MM.1S (cell line): ENCODE results near the gene TAOK2.

Experiments used
- DNase-seq: peaks from one replicate; pipeline ENCODE4 v3.0.0-alpha.2; 2015
- H2AFZ ChIP-seq: fragments of 300-600 bp; sonication (generic); 2 replicates; pipeline ENCODE4 v1.6.0; 2016; ENCODE audit warnings: antibody characterized with exemption, low read length
- H3F3A ChIP-seq: fragments of 300-600 bp; sonication (generic); 2 replicates; pipeline ENCODE4 v1.6.1; 2016; ENCODE audit warnings: mild to moderate bottlenecking, antibody characterized with exemption, low read length, moderate library complexity, mixed read lengths; ENCODE audit not compliant: insufficient read depth
- H3K27ac ChIP-seq: fragments of 300-600 bp; sonication (generic); 2 replicates; pipeline ENCODE4 v1.5.1; 2016; ENCODE audit warnings: mild to moderate bottlenecking, low read length
- H3K27me3 ChIP-seq: fragments of 300-600 bp; sonication (generic); replicated peaks from 2 replicates; pipeline ENCODE4 v1.6.0; 2016; ENCODE audit warnings: low read length; ENCODE audit not compliant: insufficient read depth
- H3K36me3 ChIP-seq: fragments of 300-600 bp; sonication (generic); replicated peaks from 2 replicates; pipeline ENCODE4 v1.6.1; 2016; ENCODE audit warnings: mild to moderate bottlenecking, low read length, mixed read lengths; ENCODE audit not compliant: insufficient read depth
- H3K4me1 ChIP-seq: fragments of 300-600 bp; sonication (generic); 2 replicates; pipeline ENCODE4 v1.6.1; 2016; ENCODE audit warnings: low read length, mixed read lengths
- H3K4me2 ChIP-seq: fragments of 300-600 bp; sonication (generic); 2 replicates; pipeline ENCODE4 v1.6.0; 2016; ENCODE audit warnings: low read depth, low read length
- H3K4me3 ChIP-seq: fragments of 300-600 bp; sonication (generic); 2 replicates; pipeline ENCODE4 v1.5.1; 2016; ENCODE audit warnings: low read length, mixed read lengths
- H3K79me2 ChIP-seq: fragments of 300-600 bp; sonication (generic); 2 replicates; pipeline ENCODE4 v1.6.1; 2016; ENCODE audit warnings: mixed run types, low read length, mixed read lengths
- H3K9ac ChIP-seq: fragments of 300-600 bp; sonication (generic); 2 replicates; pipeline ENCODE4 v1.6.1; 2016; ENCODE audit warnings: low read length, mixed read lengths
- H3K9me2 ChIP-seq: fragments of 300-600 bp; sonication (generic); replicated peaks from 2 replicates; pipeline ENCODE4 v1.6.1; 2016; ENCODE audit warnings: mild to moderate bottlenecking, low read length, mixed read lengths; ENCODE audit not compliant: insufficient read depth
- H3K9me3 ChIP-seq: fragments of 300-600 bp; sonication (generic); replicated peaks from 2 replicates; pipeline ENCODE4 v1.6.1; 2016; ENCODE audit warnings: mild to moderate bottlenecking, low read length, mixed read lengths; ENCODE audit not compliant: insufficient read depth
- H4K20me1 ChIP-seq: fragments of 300-600 bp; sonication (generic); 2 replicates; pipeline ENCODE4 v1.6.1; 2016; ENCODE audit warnings: mild to moderate bottlenecking, low read length, moderate library complexity, mixed read lengths; ENCODE audit not compliant: insufficient read depth
- EZH2 ChIP-seq: fragments of 300-600 bp; sonication (generic); optimal IDR thresholded peaks from 2 replicates; pipeline ENCODE3; 2017; ENCODE audit warnings: low read depth, mild to moderate bottlenecking, antibody characterized with exemption, low read length, mixed read lengths
- EZH2phosphoT487 ChIP-seq: fragments of 300-600 bp; sonication (generic); IDR thresholded peaks from 2 replicates; pipeline ENCODE4 v1.6.1; 2018; ENCODE audit warnings: antibody characterized with exemption, low read length
- TF ChIP-seq, protein P1 (sequence below): fragments of 300-600 bp; sonication (generic); IDR thresholded peaks from 2 replicates; pipeline ENCODE4 v1.5.1; 2016; ENCODE audit warnings: antibody characterized with exemption, low read length, mixed read lengths

The TAOK2 gene

DNA sequence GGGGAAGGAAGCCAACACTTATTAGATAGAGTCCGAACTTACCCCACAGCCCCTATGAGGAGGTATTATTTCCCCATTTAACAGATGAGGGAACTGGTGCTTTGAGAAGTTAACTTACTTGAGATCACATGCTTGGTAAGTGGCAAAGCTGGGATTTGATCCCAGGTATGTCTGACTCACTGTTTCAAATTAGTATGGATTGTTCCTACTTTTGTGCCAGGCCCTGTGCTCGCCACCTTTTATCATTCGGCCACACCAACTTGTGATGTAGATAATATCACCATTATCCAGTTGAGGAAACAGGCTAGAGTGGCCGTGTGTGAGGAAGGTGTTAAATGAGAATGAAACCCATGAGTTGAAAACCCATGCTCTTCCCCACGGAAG, 11.1 kb downstream of the TAOK2 start:
- H3K27ac ChIP-seq, result no peak overlapping the region
- H4K20me1 ChIP-seq, result no peaks in the 10 kb centered on the region
- H3K27me3 ChIP-seq, result no peaks in the 10 kb centered on the region
- no peaks in the 10 kb centered on the region for H3K9me3 ChIP-seq
- no peak overlapping the region for H3K4me2 ChIP-seq
- H3K4me3 ChIP-seq, result no peak overlapping the region
- H3K9me2 ChIP-seq, result no peaks in the 10 kb centered on the region
- TF ChIP-seq EZH2 (no peak), EZH2phosphoT487 (no peak)
- TF ChIP-seq, protein P1, sequence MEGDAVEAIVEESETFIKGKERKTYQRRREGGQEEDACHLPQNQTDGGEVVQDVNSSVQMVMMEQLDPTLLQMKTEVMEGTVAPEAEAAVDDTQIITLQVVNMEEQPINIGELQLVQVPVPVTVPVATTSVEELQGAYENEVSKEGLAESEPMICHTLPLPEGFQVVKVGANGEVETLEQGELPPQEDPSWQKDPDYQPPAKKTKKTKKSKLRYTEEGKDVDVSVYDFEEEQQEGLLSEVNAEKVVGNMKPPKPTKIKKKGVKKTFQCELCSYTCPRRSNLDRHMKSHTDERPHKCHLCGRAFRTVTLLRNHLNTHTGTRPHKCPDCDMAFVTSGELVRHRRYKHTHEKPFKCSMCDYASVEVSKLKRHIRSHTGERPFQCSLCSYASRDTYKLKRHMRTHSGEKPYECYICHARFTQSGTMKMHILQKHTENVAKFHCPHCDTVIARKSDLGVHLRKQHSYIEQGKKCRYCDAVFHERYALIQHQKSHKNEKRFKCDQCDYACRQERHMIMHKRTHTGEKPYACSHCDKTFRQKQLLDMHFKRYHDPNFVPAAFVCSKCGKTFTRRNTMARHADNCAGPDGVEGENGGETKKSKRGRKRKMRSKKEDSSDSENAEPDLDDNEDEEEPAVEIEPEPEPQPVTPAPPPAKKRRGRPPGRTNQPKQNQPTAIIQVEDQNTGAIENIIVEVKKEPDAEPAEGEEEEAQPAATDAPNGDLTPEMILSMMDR, result no peak
- no peak for DNase-seq
- no peak overlapping the region for H3K9ac ChIP-seq
- peaks cover 8% of the 10 kb centered on the region; the same call in 1 of the 2 replicates for H3F3A ChIP-seq
- H3K79me2 ChIP-seq, result no peaks in the 10 kb centered on the region
- H3K36me3 ChIP-seq, result peaks cover 10% of the 10 kb centered on the region; the same call in 1 of the 2 replicates
- H2AFZ ChIP-seq, result no peak overlapping the region
- no peaks in the 10 kb centered on the region for H3K4me1 ChIP-seq

- H3K4me2 ChIP-seq, result no peak overlapping the region
- TF ChIP-seq EZH2, result no peak
- no peak for TF ChIP-seq EZH2phosphoT487
- TF ChIP-seq, protein P1, result no peak
- H3K27me3 ChIP-seq, result no peaks in the 10 kb centered on the region
- H2AFZ ChIP-seq, result no peak overlapping the region
- no peak overlapping the region for H3K27ac ChIP-seq
- H3K4me1 ChIP-seq, result no peaks in the 10 kb centered on the region
- H3F3A ChIP-seq, result peaks cover 9% of the 10 kb centered on the region; the same call in 1 of the 2 replicates
- no peak overlapping the region for H3K9ac ChIP-seq
- no peaks in the 10 kb centered on the region for H3K79me2 ChIP-seq
- no peak overlapping the region for H3K4me3 ChIP-seq
- H4K20me1 ChIP-seq, result no peaks in the 10 kb centered on the region
- H3K9me3 ChIP-seq, result no peaks in the 10 kb centered on the region
- peaks cover 10% of the 10 kb centered on the region; the same call in 1 of the 2 replicates for H3K36me3 ChIP-seq
- no peaks in the 10 kb centered on the region for H3K9me2 ChIP-seq
- no peak for DNase-seq
Observed at GRCh38 chr16:29985271-29985811, 11.7 kb downstream of the TAOK2 start.

GRCh38 chr16:29986231-29986630, 12.6 kb downstream of the TAOK2 start:
- Histone ChIP-seq H3K79me2 (no peaks in the 10 kb centered on the region), H3K4me2 (no peak overlapping the region), H3K9me3 (no peaks in the 10 kb centered on the region), H3F3A (peaks cover 9% of the 10 kb centered on the region; the same call in 1 of the 2 replicates), H3K27me3 (no peaks in the 10 kb centered on the region), H3K36me3 (peaks cover 8% of the 10 kb centered on the region; the same call in 1 of the 2 replicates), H2AFZ (no peak overlapping the region), H3K9ac (no peak overlapping the region), H3K4me3 (no peak overlapping the region), H3K27ac (no peak overlapping the region), H3K4me1 (no peaks in the 10 kb centered on the region), H4K20me1 (no peaks in the 10 kb centered on the region), H3K9me2 (no peaks in the 10 kb centered on the region)
- no peak for DNase-seq
- TF ChIP-seq EZH2 (no peak), EZH2phosphoT487 (no peak)
- TF ChIP-seq, protein P1, result no peak
